ENCODE results near the gene FAM13C.
"Not testable (repeated sequence)": the region's sequence is repeated elsewhere in the genome, so short reads cannot be mapped to it uniquely, and the experiment has no call there.

Gene FAM13C

GRCh38 chr10:59252491-59252890 is 109.9 kb downstream of the FAM13C start:
- no peak for TF ChIP-seq CTCF (IDR thresholded peaks at IDR 0.05; ENCODE audit: insufficient read depth, low read depth, low read length, missing control alignments)
- no peak overlapping the region for H3K4me3 ChIP-seq (ENCODE audit: low read depth, low read length)
- DNase-seq (ENCODE audit: low read depth): no peak

- TF ChIP-seq CTCF (IDR thresholded peaks at IDR 0.05; ENCODE audit: insufficient read depth, low read depth, low read length, missing control alignments): no peak
- no peak for DNase-seq (ENCODE audit: low read depth)
- no peak overlapping the region for H3K4me3 ChIP-seq (ENCODE audit: low read depth, low read length)
Observed at GRCh38 chr10:59245686-59246085, 116.7 kb downstream of the FAM13C start.

DNA sequence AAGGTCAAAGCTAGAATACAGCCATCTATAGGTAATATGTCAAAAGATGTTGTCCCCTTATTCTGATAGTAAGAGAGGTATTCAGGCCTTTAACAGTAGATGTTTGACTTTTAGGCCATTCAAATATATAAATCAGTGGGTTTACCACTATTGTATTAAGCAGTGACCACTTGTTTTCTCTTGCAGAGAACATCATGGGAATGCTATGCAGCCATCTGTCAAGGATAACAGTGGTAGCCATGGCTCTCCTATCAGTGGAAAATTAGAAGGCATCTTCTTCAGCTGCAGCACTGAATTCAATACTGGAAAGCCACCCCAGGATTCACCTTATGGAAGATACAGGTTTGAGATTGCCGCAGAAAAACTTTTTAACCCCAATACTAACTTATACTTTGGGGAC is 117.5 kb downstream of the FAM13C start:
- TF ChIP-seq CTCF (IDR thresholded peaks at IDR 0.05; ENCODE audit: insufficient read depth, low read depth, low read length, missing control alignments): no peak
- no peak overlapping the region for H3K4me3 ChIP-seq (ENCODE audit: low read depth, low read length)
- no peak for DNase-seq (ENCODE audit: low read depth)

DNA sequence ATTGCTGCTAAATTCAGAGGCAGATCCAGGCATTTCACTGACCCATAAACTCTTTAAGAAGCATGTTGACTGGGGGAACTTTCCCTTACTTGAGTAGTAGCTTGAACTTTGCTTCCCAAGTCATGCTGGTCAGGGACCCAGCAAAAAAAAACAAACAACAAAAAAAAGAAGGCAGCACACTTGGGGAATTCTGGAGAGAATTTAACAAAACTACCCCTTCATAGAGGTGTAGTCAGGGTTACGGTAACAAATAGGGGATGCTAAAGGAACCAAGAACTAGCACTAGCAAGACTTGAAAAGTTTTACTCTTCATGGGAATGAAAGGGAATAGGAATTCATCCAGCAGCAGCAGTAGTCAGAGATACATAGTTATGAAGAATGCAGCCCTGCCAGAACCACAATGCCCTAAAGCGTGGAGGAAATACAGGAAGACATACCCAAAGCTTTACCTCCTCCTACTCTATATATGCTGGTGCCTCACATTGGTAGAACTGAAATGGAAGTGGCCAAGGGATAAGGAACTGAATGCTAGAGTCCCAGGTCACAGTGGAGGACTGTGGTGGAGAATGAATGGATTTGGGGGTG is 118.6 kb downstream of the FAM13C start:
- H3K4me3 ChIP-seq (ENCODE audit: low read depth, low read length): no peak overlapping the region
- no peak for DNase-seq (ENCODE audit: low read depth)
- no peak for TF ChIP-seq CTCF (IDR thresholded peaks at IDR 0.05; ENCODE audit: insufficient read depth, low read depth, low read length, missing control alignments)

DNA sequence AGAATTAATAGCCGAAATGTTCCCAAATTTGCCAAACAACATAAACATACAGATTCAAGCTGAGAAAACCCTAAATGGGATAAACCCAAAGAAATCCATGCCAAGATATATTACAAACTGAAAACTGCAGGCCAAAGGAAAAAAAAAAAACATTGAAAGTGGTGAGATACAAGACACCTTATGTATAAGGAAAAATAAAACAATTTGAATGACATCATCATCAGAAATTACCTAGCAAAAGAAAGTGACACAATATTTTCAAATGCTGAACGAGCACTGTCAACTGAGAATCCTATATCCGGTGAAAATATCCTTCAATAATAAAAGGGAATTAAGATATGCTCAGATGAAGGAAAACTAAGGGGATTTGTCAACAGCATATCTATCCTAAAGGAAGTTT is 119.4 kb downstream of the FAM13C start:
- no peak overlapping the region for H3K4me3 ChIP-seq (ENCODE audit: low read depth, low read length)
- TF ChIP-seq CTCF (IDR thresholded peaks at IDR 0.05; ENCODE audit: insufficient read depth, low read depth, low read length, missing control alignments): no peak
- DNase-seq (ENCODE audit: low read depth): no peak

DNA sequence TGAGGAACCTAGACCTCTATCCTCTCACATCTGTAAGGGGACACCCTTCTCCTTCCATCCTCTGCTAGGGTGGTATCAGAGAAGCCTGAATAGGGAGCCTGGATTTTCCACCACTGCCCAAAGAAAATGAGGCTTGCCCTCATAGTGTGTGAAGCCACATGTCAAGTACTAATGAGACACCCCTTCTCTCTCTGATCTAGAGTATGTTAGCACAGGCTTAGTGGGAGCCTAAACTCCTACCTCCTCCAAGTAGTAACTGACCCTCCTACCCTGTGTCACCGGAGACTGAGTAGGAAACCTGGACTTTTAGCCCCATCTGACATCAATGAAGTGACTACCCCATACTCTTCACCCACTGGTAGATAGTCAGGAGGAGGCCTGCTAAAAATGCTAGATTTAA is 120.3 kb downstream of the FAM13C start:
- H3K4me3 ChIP-seq (ENCODE audit: low read depth, low read length): no peak overlapping the region
- no peak for DNase-seq (ENCODE audit: low read depth)
- no peak for TF ChIP-seq CTCF (IDR thresholded peaks at IDR 0.05; ENCODE audit: insufficient read depth, low read depth, low read length, missing control alignments)

GRCh38 chr10:59240582-59241183 is 121.7 kb downstream of the FAM13C start:
- peak; percentile 44 for DNase-seq (ENCODE audit: low read depth)
- peak; percentile 34 for TF ChIP-seq CTCF (IDR thresholded peaks at IDR 0.05; ENCODE audit: insufficient read depth, low read depth, low read length, missing control alignments)
- no peak overlapping the region for H3K4me3 ChIP-seq (ENCODE audit: low read depth, low read length)

- not testable (repeated sequence) for DNase-seq (ENCODE audit: low read depth); H3K4me3 ChIP-seq (ENCODE audit: low read depth, low read length)
Observed at GRCh38 chr10:59239108-59239507, 123.2 kb downstream of the FAM13C start.

Data from GM12865 (cell line).